NK-92 (cell line): ENCODE results near the gene M6PR.
"Not testable (repeated sequence)": the region's sequence is repeated elsewhere in the genome, so short reads cannot be mapped to it uniquely, and the experiment has no call there.

ENCODE experiments used
- DNase-seq: peaks from one replicate; lab custom pipeline; 2025; ENCODE audit not compliant: unreplicated experiment; lab: John Stamatoyannopoulos, UW

M6PR gene

GRCh38 chr12:8951744-8952143 lies 2.3 kb upstream of the M6PR start:
- DNase-seq: no peak

- no peak for DNase-seq
These were observed 1.4 kb upstream of the M6PR start for GRCh38 chr12:8950702-8951478.

- no peak for DNase-seq
These were observed 729 bp upstream of the M6PR start for GRCh38 chr12:8950221-8950527.

GRCh38 chr12:8948701-8949341 lies 624 bp downstream of the M6PR start:
- no peak for DNase-seq

- DNase-seq: no peak
These were observed 1.7 kb downstream of the M6PR start for GRCh38 chr12:8947737-8948136.

GRCh38 chr12:8946733-8947132 lies 2.7 kb downstream of the M6PR start:
- no peak for DNase-seq

GRCh38 chr12:8943565-8944186 lies 5.8 kb downstream of the M6PR start:
- no peak for DNase-seq

GRCh38 chr12:8941691-8942478 lies 7.6 kb downstream of the M6PR start:
- DNase-seq: no peak

GRCh38 chr12:8937842-8938442 lies 11.5 kb downstream of the M6PR start:
- DNase-seq: not testable (repeated sequence)

- no peak for DNase-seq
These were observed 12.7 kb downstream of the M6PR start for GRCh38 chr12:8936735-8937134.

GRCh38 chr12:8934080-8934479 lies 15.4 kb downstream of the M6PR start:
- not testable (repeated sequence) for DNase-seq

- DNase-seq: not testable (repeated sequence)
These were observed 17.0 kb downstream of the M6PR start for GRCh38 chr12:8932464-8932863.

- not testable (repeated sequence) for DNase-seq
These were observed 18.7 kb downstream of the M6PR start for GRCh38 chr12:8930655-8931323.

GRCh38 chr12:8922544-8922943 lies 26.9 kb downstream of the M6PR start:
- DNase-seq: no peak

GRCh38 chr12:8919643-8920042 lies 29.8 kb downstream of the M6PR start:
- DNase-seq: not testable (repeated sequence)

- DNase-seq: no peak
These were observed 31.7 kb downstream of the M6PR start for GRCh38 chr12:8917751-8918150.

- no peak for DNase-seq
These were observed 32.4 kb downstream of the M6PR start for GRCh38 chr12:8917031-8917430.

- DNase-seq: no peak
These were observed 33.3 kb downstream of the M6PR start for GRCh38 chr12:8916154-8916553.

GRCh38 chr12:8914716-8915526 lies 34.5 kb downstream of the M6PR start:
- no peak for DNase-seq
